Measurements from ENCODE around the gene CEPT1.

DNA sequence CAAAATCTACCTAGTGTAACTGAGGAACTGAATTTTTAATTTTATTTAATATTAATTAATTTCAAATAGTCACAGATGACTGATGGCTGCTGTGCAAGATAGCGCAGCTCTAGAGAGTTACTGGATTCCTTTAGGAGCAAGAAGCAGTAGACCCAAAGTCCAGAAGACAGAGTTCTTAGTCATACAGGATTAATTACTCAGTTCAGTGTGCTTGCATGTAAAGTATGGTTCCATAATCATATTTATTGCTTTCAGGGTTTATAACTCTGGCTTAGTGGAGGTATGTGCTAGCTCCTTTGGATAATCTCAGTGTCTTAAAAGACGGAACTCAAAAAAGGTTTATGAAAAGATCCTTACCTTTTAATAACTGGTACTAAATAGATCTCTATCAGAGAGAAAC lies 17.4 kb downstream of the CEPT1 start:
- TF ChIP-seq, protein P1, sequence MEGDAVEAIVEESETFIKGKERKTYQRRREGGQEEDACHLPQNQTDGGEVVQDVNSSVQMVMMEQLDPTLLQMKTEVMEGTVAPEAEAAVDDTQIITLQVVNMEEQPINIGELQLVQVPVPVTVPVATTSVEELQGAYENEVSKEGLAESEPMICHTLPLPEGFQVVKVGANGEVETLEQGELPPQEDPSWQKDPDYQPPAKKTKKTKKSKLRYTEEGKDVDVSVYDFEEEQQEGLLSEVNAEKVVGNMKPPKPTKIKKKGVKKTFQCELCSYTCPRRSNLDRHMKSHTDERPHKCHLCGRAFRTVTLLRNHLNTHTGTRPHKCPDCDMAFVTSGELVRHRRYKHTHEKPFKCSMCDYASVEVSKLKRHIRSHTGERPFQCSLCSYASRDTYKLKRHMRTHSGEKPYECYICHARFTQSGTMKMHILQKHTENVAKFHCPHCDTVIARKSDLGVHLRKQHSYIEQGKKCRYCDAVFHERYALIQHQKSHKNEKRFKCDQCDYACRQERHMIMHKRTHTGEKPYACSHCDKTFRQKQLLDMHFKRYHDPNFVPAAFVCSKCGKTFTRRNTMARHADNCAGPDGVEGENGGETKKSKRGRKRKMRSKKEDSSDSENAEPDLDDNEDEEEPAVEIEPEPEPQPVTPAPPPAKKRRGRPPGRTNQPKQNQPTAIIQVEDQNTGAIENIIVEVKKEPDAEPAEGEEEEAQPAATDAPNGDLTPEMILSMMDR (IDR thresholded peaks at IDR 0.05; ENCODE audit: extremely low read depth in 1 of 2, insufficient read depth in 1 of 2, low read depth in 1 of 2, low read length in 2 of 2): no peak
- no peak for TF ChIP-seq POLR2AphosphoS5 (IDR thresholded peaks at IDR 0.05; ENCODE audit: insufficient read depth, low read depth, low read length)
- TF ChIP-seq JUN (IDR thresholded peaks at IDR 0.05; ENCODE audit: borderline replicate concordance, insufficient read depth, insufficient read length, low read depth): no peak

Measured in endothelial cell of umbilical vein (primary cell).